Lung (tissue), 12 donors: ENCODE results near the gene MYBPH. TPM values are rescaled to one million over a fixed set of nuclear protein-coding genes. Genes with fewer than 3 reads are reported as not detected.

Source experiments
- ATAC-seq: fragments of 200-7000 bp; cut with Tn5 transposase; one replicate; pipeline ENCODE4 v1.9.1; 2020; ENCODE audit warnings: moderate number of reproducible peaks; ENCODE audit not compliant: insufficient read depth, low FRiP score
- DNase-seq, 3 donors: peaks; one replicate each; pipeline ENCODE4 v3.0.0-alpha.2; 2013 to 2017
- H3K27ac ChIP-seq, 2 donors: one replicate each; pipeline ENCODE4 v1.5.1; 2013; ENCODE audit warnings: mild to moderate bottlenecking in 2 of 2, moderate library complexity in 2 of 2, control low read depth in 1 of 2, inconsistent platforms in 1 of 2, low read depth in 1 of 2, low read length in 1 of 2
- H3K27me3 ChIP-seq, 3 donors: one replicate each; pipeline ENCODE4 v1.5.1; 2013; ENCODE audit warnings: low read length in 2 of 3; ENCODE audit not compliant: control insufficient read depth in 3 of 3, insufficient read depth in 3 of 3
- H3K36me3 ChIP-seq, 4 donors: one replicate each; pipeline ENCODE4 v1.5.1; 2013; ENCODE audit warnings: low read length in 4 of 4, mild to moderate bottlenecking in 1 of 4, moderate library complexity in 1 of 4; ENCODE audit not compliant: control insufficient read depth in 4 of 4, insufficient read depth in 4 of 4
- H3K4me1 ChIP-seq, 5 donors: one replicate each; pipeline ENCODE4 v1.5.1; 2013; ENCODE audit warnings: low read length in 5 of 5, mild to moderate bottlenecking in 2 of 5, moderate library complexity in 1 of 5; ENCODE audit not compliant: control insufficient read depth in 5 of 5, insufficient read depth in 5 of 5
- H3K4me3 ChIP-seq: one replicate; pipeline ENCODE4 v1.5.1; 2013; ENCODE audit warnings: mild to moderate bottlenecking, control low read depth, moderate library complexity
- H3K9ac ChIP-seq, 2 donors: one replicate each; pipeline ENCODE4 v1.5.1; 2013; ENCODE audit warnings: low read length in 2 of 2, control low read depth in 1 of 2; ENCODE audit not compliant: insufficient read depth in 1 of 2
- H3K9me3 ChIP-seq, 4 donors: one replicate each; pipeline ENCODE4 v1.5.1; 2013; ENCODE audit warnings: low read length in 3 of 4, mild to moderate bottlenecking in 1 of 4, moderate library complexity in 1 of 4; ENCODE audit not compliant: control insufficient read depth in 4 of 4, insufficient read depth in 3 of 4
- CTCF ChIP-seq: IDR thresholded peaks from 2 replicates; pipeline ENCODE4 v1.5.1; 2012; ENCODE audit warnings: mild to moderate bottlenecking; ENCODE audit errors: control extremely low read depth, extremely low read depth
- WGBS, 2 donors: extraction: QIAGEN DNeasy Blood & Tissue Kit; methylation state at CpG; one replicate each; pipeline ENCODE4 v1.1.7; 2013; 5-methylcytosine and 5-hydroxymethylcytosine counted together
- polyA plus RNA-seq, 2 donors: library from polyadenylated mRNA; stranded (reverse); fragments of 200-250 nt; gene quantifications; one replicate each; pipeline ENCODE4 v1.2.1, GENCODE V29; 2013
- total RNA-seq, 2 donors: library from RNA; depleted of rRNA in 1 of 2; stranded (reverse); fragments of >200 nt in 1 of 2; gene quantifications; one replicate each; pipeline ENCODE4 v1.2.1, GENCODE V29; 2014 to 2021
- donor health status: control.
- donor health status: control.
- donor health status: Bipolar disorder and iron deficiency.
- donor health status: healthy.
- donor health status: DM: yes; HTN: yes; CAD: no.

MYBPH gene
- total and polyA plus RNA-seq, 4 donors: 0.16 to 0.41 TPM; not detected in 2

- ATAC-seq (no peak), DNase-seq (no peak)
- Histone ChIP-seq H3K27me3 (peaks cover 0 to 13% (median 0%) of the 10 kb centered on the region in 3 donors), H3K9ac (no peak overlapping the region), H3K4me1 (peaks cover 0 to 8% (median 0%) of the 10 kb centered on the region in 5 donors), H3K9me3 (no peaks in the 10 kb centered on the region), H3K27ac (no peak overlapping the region), H3K4me3 (no peak overlapping the region), H3K36me3 (no peaks in the 10 kb centered on the region)
- 46 to 53% methylated on average over 11 of the region's 11 CpGs for WGBS, 2 donors
- TF ChIP-seq CTCF: no peak
Observed at GRCh38 chr1:203121186-203122015, 54.2 kb downstream of the MYBPH start.

GRCh38 chr1:203120325-203121153 is 55.1 kb downstream of the MYBPH start:
- WGBS, 2 donors: 76 to 80% methylated on average over 7 of the region's 7 CpGs
- H3K27me3 ChIP-seq: peaks cover 0 to 11% (median 0%) of the 10 kb centered on the region in 3 donors
- no peak for ATAC-seq

More at GRCh38 chr1:203120325-203121153, 55.1 kb downstream of the MYBPH start:
- Histone ChIP-seq H3K9ac (no peak overlapping the region), H3K36me3 (no peaks in the 10 kb centered on the region), H3K4me1 (peaks cover 0 to 3% (median 0%) of the 10 kb centered on the region in 5 donors), H3K4me3 (no peak overlapping the region), H3K27ac (no peak overlapping the region), H3K9me3 (no peaks in the 10 kb centered on the region)
- no peak for DNase-seq
- TF ChIP-seq CTCF: no peak

Other genes starting within 250 kb of the MYBPH start
- gene KLHL12, start 248.6 kb downstream of the MYBPH start, total RNA-seq: 10 to 100 TPM; 24.6 to 25.6 TPM
- 10 to 100 TPM; 12.4 to 20.4 TPM for gene KLHL12, start 248.6 kb downstream of the MYBPH start, polyA plus RNA-seq
- gene ADIPOR1, start 217.5 kb downstream of the MYBPH start, total RNA-seq: 100 to 1,000 TPM in 1 of 2 donors, 10 to 100 TPM in 1; 96.5 to 119 TPM
- 100 to 1,000 TPM in 1 of 2 donors, 10 to 100 TPM in 1; 95.2 to 125 TPM for gene ADIPOR1, start 217.5 kb downstream of the MYBPH start, polyA plus RNA-seq
- 10 to 100 TPM; 47.3 to 77.9 TPM for gene CYB5R1, start 208.6 kb downstream of the MYBPH start, total RNA-seq
- gene CYB5R1, start 208.6 kb downstream of the MYBPH start, polyA plus RNA-seq: 10 to 100 TPM; 45.9 to 67.5 TPM
- gene TMEM183A, start 168.5 kb downstream of the MYBPH start, total RNA-seq: 10 to 100 TPM; 55.5 to 63.9 TPM
- 10 to 100 TPM; 29.4 to 47.9 TPM for gene TMEM183A, start 168.5 kb downstream of the MYBPH start, polyA plus RNA-seq
- 1 to 10 TPM; 1.3 to 5.1 TPM for gene PPFIA4, start 149.3 kb downstream of the MYBPH start, total RNA-seq
- under 1 TPM; 0.30 to 0.64 TPM for gene PPFIA4, start 149.3 kb downstream of the MYBPH start, polyA plus RNA-seq
- gene MYOG, start 89.8 kb downstream of the MYBPH start, total RNA-seq: not detected
- not detected for gene MYOG, start 89.8 kb downstream of the MYBPH start, polyA plus RNA-seq
- gene ADORA1, start 48.1 kb downstream of the MYBPH start, total RNA-seq: 1 to 10 TPM in 1 of 2 donors, under 1 TPM in 1; 0.57 to 2.3 TPM
- gene ADORA1, start 48.1 kb downstream of the MYBPH start, polyA plus RNA-seq: under 1 TPM; 0.77 to 0.81 TPM
- 10 to 100 TPM; 46.4 to 98.6 TPM for gene CHI3L1, start 10.9 kb upstream of the MYBPH start, total RNA-seq
- 100 to 1,000 TPM; 122 to 169 TPM for gene CHI3L1, start 10.9 kb upstream of the MYBPH start, polyA plus RNA-seq
- 1 to 10 TPM in 1 of 2 donors, under 1 TPM in 1; 0.89 to 1.6 TPM for gene CHIT1, start 53.8 kb upstream of the MYBPH start, total RNA-seq
- gene CHIT1, start 53.8 kb upstream of the MYBPH start, polyA plus RNA-seq: 1 to 10 TPM; 2.3 to 4.9 TPM
- gene BTG2, start 129.7 kb upstream of the MYBPH start, total RNA-seq: 100 to 1,000 TPM in 1 of 2 donors, 10 to 100 TPM in 1; 51.7 to 118 TPM
- 10 to 100 TPM; 29.1 to 95.4 TPM for gene BTG2, start 129.7 kb upstream of the MYBPH start, polyA plus RNA-seq
- 10 to 100 TPM; 46.3 to 93.4 TPM for gene FMOD, start 175.3 kb upstream of the MYBPH start, total RNA-seq
- 10 to 100 TPM; 16.5 to 19.4 TPM for gene FMOD, start 175.3 kb upstream of the MYBPH start, polyA plus RNA-seq